OCI-LY1 (cell line): ENCODE results near the gene NDUFA11.

Experiments used
- CTCF ChIP-seq: fragments of 200-600 bp; sonication (generic), shearing (Covaris generic); IDR thresholded peaks from 2 replicates; pipeline ENCODE4 v1.5.1; 2017; ENCODE audit warnings: mild to moderate bottlenecking, antibody characterized with exemption, low read length, moderate library complexity, mixed read lengths
- EZH2 ChIP-seq: fragments of 200-600 bp; sonication (generic), shearing (Covaris generic); IDR thresholded peaks from 2 replicates; pipeline ENCODE4 v1.8.0; 2017; ENCODE audit warnings: borderline replicate concordance, mixed run types, mild to moderate bottlenecking, antibody characterized with exemption, low read length, moderate library complexity, mixed read lengths

GRCh38 chr19:5934774-5935472 is 31.3 kb upstream of the NDUFA11 start:
- TF ChIP-seq CTCF (no peak), EZH2 (no peak)
